NCI-H2029 (cell line): Measurements from ENCODE around the gene TMEM205.

Experiments used
- DNase-seq: peaks from one replicate; lab custom pipeline; 2025; lab: John Stamatoyannopoulos, UW

The TMEM205 gene

GRCh38 chr19:11299946-11300810 is 45.9 kb downstream of the TMEM205 start:
- DNase-seq, result no peak

DNA sequence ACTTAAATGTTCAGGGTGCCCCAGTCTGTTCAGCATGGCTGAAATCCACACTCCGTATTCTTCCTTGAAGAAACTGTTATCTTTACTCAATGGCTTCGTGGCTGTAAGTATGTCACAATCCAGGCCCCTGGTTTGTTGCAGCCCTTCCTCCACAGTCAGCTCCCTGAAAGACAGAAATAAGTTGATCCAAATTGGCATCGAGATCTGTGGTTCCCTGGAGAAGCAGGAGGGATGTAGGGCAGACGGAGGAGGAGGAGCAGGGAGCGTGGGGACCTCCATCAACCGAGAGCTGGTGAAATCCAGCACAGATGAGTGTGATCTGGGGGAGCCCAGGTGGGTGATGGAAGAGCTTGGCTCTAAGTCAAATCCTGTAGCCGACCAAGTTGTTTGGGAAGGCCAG is 49.8 kb downstream of the TMEM205 start:
- no peak for DNase-seq

DNA sequence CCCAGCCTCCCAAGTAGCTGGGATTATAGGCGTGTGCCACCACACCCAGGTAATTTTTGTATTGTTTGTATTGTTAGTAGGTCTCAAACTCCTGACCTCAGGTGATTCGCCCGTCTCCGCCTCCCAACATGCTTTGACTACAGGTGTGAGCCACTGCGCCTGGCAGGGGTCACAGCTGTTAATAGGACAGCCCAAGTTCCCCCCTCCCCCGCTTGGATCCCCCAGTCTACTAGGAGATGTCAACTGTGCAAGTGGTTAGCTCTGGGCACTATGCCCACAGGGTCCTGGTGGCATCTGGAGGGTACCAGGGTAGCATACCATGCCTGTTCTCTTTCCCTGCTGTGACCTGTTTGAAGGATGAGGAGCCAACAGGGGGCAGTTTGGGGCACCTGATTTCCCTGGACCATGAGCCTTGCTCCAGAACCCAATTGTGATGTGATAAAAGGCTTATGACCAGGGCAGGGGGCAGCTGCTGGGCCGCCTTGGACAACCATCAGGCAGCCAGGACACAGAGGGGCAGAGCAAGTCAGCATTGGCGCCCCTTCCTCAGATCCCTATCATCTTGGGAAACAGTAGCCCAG is 50.3 kb downstream of the TMEM205 start, which contains the start of gene TSPAN16:
Gene TSPAN16, plus strand, starts transcription at position 496 of the 581 bp plus-strand sequence. CDS start 138 bp downstream, outside the sequence.
- no peak for DNase-seq

GRCh38 chr19:11295180-11295579 is 50.9 kb downstream of the TMEM205 start:
- DNase-seq, result no peak

- DNase-seq, result peak; percentile 66
These were observed 52.4 kb downstream of the TMEM205 start for GRCh38 chr19:11293433-11294389.
